Right lobe of liver (tissue), 6 donors: ENCODE data around the gene FSTL4. TPM values are rescaled to one million over a fixed set of nuclear protein-coding genes. Genes with fewer than 3 reads are reported as not detected.

ENCODE experiments used
- ATAC-seq, 4 donors: fragments of 200-7000 bp; cut with Tn5 transposase; one replicate each; pipeline ENCODE4 v1.9.1; 2020; ENCODE audit warnings: mild to moderate bottlenecking in 4 of 4, moderate library complexity in 4 of 4
- DNase-seq, 3 donors: peaks; one replicate each; pipeline ENCODE4 v3.0.0-alpha.2; 2020
- H3K27ac ChIP-seq, 3 donors: fragments of 200-600 bp; one replicate each; pipeline ENCODE4 v1.8.0; 2022
- H3K27me3 ChIP-seq, 2 donors: fragments of 200-600 bp; one replicate each; pipeline ENCODE4 v1.8.0; 2022
- H3K36me3 ChIP-seq, 4 donors: fragments of 200-600 bp; sonication (generic) in 1 of 4; one replicate each; pipeline versions ENCODE4 v1.5.1 to v1.8.0; 2017 to 2022; ENCODE audit warnings: control low read depth in 1 of 4
- H3K4me1 ChIP-seq, 4 donors: fragments of 200-600 bp; sonication (generic) in 1 of 4; one replicate each; pipeline versions ENCODE4 v1.5.1 to v1.8.0; 2017 to 2022; ENCODE audit warnings: control low read depth in 1 of 4
- H3K4me3 ChIP-seq, 3 donors: fragments of 200-600 bp; one replicate each; pipeline ENCODE4 v1.8.0; 2022
- H3K9me3 ChIP-seq, 4 donors: fragments of 200-600 bp; sonication (generic) in 1 of 4; one replicate each; pipeline versions ENCODE4 v1.5.1 to v1.8.0; 2017 to 2022; ENCODE audit warnings: control low read depth in 1 of 4
- POLR2A ChIP-seq: fragments of 450-650 bp; IDR thresholded peaks from one replicate; pipeline ENCODE4 v1.6.1; 2017; ENCODE audit warnings: antibody characterized with exemption, mild to moderate bottlenecking
- WGBS: methylation state at CpG from one replicate; pipeline ENCODE4 v1.1.6; 2018; ENCODE audit warnings: low coverage, low lambda C conversion rate; ENCODE audit not compliant: insufficient coverage; ENCODE audit errors: missing lambda C conversion rate; 5-methylcytosine and 5-hydroxymethylcytosine counted together
- intact Hi-C, 2 donors: fragments of 100-400 bp; cut with DNase I; formaldehyde crosslinking; loops; one replicate each; pipeline versions ENCODE4 v1.11.2 to v1.14.1; 2022
- total RNA-seq, 6 experiments: library from RNA; depleted of rRNA in 2 of 6; stranded (reverse); fragments of >200 nt in 2 of 6; fragmentation: NEBNext Ultra II Directional in 3 of 6; extraction: Animal tissue kit (Norgen Biotek cat#: 25700) in 3 of 6; gene quantifications; one replicate each; pipeline versions ENCODE4 v1.1.0 to v1.2.4, GENCODE V29; 2016 to 2023
- TF ChIP-seq, protein P1 (sequence below), 4 donors: fragments of 200-600 bp in 3 of 4; fragments of 450-650 bp in 1 of 4; IDR thresholded peaks; one replicate each; pipeline versions ENCODE4 v1.5.1 to v1.8.0; 2016 to 2022; ENCODE audit warnings: antibody characterized with exemption in 4 of 4, mild to moderate bottlenecking in 2 of 4
- donor health status: DM: no; HTN: yes; CAD: no.
- donor health status: DM: no; HTN: no; CAD: no.
- donor health status: DM: no; HTN: no; CAD: no.
- donor health status: DM: no; HTN: yes; CAD: no.
- donor health status: DM: no; HTN: yes; CAD: no.

FSTL4 gene
- total RNA-seq, 6 experiments from 2014 or later = 0.62 to 1.3 (median 0.80) TPM; not detected in 3

DNA sequence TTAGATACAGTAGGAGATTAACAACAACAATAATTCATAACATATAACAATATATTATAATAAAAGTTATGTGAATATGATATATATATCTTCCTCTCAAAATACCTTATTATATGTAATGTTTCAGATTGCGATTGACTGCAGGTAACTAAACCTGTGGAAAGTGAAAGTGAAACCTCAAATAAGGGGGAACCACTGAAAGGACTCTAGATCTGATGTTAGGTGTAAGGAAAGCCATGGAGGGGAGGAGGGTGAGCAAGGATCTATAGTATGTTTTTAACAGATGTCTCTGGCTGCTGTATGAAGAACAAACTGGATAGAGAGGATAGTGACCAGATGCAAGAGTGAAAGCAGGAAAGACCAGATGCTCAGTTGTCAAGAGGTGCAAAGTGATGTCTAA, 5.8 kb upstream of the FSTL4 start:
- TF ChIP-seq POLR2A = no peak
- TF ChIP-seq, protein P1, sequence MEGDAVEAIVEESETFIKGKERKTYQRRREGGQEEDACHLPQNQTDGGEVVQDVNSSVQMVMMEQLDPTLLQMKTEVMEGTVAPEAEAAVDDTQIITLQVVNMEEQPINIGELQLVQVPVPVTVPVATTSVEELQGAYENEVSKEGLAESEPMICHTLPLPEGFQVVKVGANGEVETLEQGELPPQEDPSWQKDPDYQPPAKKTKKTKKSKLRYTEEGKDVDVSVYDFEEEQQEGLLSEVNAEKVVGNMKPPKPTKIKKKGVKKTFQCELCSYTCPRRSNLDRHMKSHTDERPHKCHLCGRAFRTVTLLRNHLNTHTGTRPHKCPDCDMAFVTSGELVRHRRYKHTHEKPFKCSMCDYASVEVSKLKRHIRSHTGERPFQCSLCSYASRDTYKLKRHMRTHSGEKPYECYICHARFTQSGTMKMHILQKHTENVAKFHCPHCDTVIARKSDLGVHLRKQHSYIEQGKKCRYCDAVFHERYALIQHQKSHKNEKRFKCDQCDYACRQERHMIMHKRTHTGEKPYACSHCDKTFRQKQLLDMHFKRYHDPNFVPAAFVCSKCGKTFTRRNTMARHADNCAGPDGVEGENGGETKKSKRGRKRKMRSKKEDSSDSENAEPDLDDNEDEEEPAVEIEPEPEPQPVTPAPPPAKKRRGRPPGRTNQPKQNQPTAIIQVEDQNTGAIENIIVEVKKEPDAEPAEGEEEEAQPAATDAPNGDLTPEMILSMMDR (IDR thresholded peaks at IDR 0.05) = no peak
- H3K36me3 ChIP-seq = no peaks in the 10 kb centered on the region
- no peak overlapping the region for H3K27ac ChIP-seq
- H3K4me3 ChIP-seq = no peak overlapping the region
- DNase-seq (no peak), ATAC-seq (no peak)
- WGBS = 60% methylated on average over 1 of the region's 1 CpG
- intact Hi-C loops = no loop called here
- H3K9me3 ChIP-seq = no peaks in the 10 kb centered on the region
- no peaks in the 10 kb centered on the region for H3K4me1 ChIP-seq
- peaks cover 2 to 3% of the 10 kb centered on the region in 2 donors for H3K27me3 ChIP-seq

GRCh38 chr5:133613743-133614142, 1.4 kb upstream of the FSTL4 start:
- TF ChIP-seq, protein P1 (IDR thresholded peaks at IDR 0.05) = no peak
- TF ChIP-seq POLR2A = no peak
- WGBS = 64% methylated on average over 2 of the region's 2 CpGs
- H3K36me3 ChIP-seq = no peaks in the 10 kb centered on the region
- DNase-seq (no peak), ATAC-seq (no peak)
- no peaks in the 10 kb centered on the region for H3K9me3 ChIP-seq
- no peak overlapping the region for H3K27ac ChIP-seq
- H3K4me3 ChIP-seq = no peak overlapping the region
- peaks cover 0 to 17% (median 7%) of the 10 kb centered on the region in 4 donors for H3K4me1 ChIP-seq
- peaks cover 9 to 20% of the 10 kb centered on the region in 2 donors for H3K27me3 ChIP-seq
- intact Hi-C loops = no loop called here

GRCh38 chr5:133613184-133613583, 843 bp upstream of the FSTL4 start:
- Histone ChIP-seq H3K4me3 (no peak overlapping the region), H3K27ac (no peak overlapping the region), H3K4me1 (peaks cover 0 to 17% (median 7%) of the 10 kb centered on the region in 4 donors), H3K27me3 (peaks cover 9 to 20% of the 10 kb centered on the region in 2 donors), H3K9me3 (no peaks in the 10 kb centered on the region), H3K36me3 (no peaks in the 10 kb centered on the region)
- ATAC-seq = no peak
- intact Hi-C loops = no loop called here
- no peak for DNase-seq
- 65% methylated on average over 2 of the region's 5 CpGs for WGBS
- TF ChIP-seq, protein P1 (IDR thresholded peaks at IDR 0.05) = no peak
- no peak for TF ChIP-seq POLR2A

DNA sequence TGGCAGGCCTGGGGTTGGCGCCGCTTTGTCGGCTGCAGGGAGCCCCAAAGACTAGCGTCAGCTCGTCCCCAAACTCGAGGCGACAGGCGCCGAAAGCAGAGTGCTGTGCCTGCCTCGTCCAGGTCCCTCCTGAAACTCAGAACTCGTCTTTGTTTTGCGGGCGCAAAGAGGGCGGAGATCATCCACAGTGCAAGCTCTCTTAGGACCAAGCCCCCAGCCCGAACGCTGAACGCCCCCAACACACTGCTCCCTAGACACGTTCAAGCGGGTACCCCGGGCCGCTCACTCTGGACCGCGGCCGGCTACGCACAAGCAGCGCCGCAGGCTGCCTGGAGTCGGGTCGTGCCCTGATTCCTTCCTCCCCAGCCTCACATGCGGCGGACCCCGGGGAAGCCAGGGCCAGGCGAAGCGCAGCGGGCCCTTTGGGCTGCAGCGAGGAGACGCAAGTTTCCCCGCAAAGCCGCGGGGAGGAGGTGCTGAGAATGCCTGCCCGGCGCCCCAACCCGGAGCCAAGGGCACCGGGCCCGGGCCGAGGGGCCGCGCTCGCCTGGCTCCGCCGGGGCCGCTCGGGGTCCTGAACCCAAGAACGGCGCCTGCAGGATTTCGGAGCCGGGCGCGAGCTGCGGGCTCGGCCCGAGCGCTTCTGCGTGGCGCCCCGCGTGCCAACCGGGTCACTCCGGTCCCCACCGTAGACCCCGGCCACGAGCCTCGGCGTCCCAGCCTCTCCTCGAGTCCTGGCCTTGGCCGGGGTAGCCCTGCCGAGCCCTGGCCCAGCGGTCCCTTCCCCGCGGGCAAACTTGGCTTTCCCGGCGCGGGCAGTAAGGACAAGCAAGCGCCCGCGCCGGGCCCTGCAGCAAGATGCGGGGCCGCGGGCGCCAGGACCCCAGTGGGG, 738 bp downstream of the FSTL4 start:
- intact Hi-C loops = no loop called here
- peak in 2 of 4 donors; percentile 5 to 13 for ATAC-seq
- TF ChIP-seq, protein P1 (IDR thresholded peaks at IDR 0.05) = no peak
- no peak for TF ChIP-seq POLR2A
- H3K4me3 ChIP-seq = peak overlapping the region; percentile 27 to 44 (median 29)
- no peak overlapping the region for H3K27ac ChIP-seq
- H3K27me3 ChIP-seq = peaks cover 9 to 20% of the 10 kb centered on the region in 2 donors
- H3K9me3 ChIP-seq = no peaks in the 10 kb centered on the region
- no peak for DNase-seq
- H3K4me1 ChIP-seq = peaks cover 0 to 17% (median 7%) of the 10 kb centered on the region in 4 donors
- no peaks in the 10 kb centered on the region for H3K36me3 ChIP-seq
- 4% methylated on average over 5 of the region's 91 CpGs for WGBS
